Colonic mucosa (tissue), 4 donors: Measurements from ENCODE around the gene BRSK2. TPM values are rescaled to one million over a fixed set of nuclear protein-coding genes. Genes with fewer than 3 reads are reported as not detected.

Experiments
- DNase-seq: peaks from one replicate; pipeline ENCODE4 v3.0.0-alpha.2; 2020
- H3K27ac ChIP-seq: fragments of 200-600 bp; one replicate; pipeline ENCODE4 v1.8.0; 2021
- H3K27me3 ChIP-seq: fragments of 200-600 bp; one replicate; pipeline ENCODE4 v1.8.0; 2021
- H3K36me3 ChIP-seq: fragments of 200-600 bp; one replicate; pipeline ENCODE4 v1.8.0; 2021
- H3K4me1 ChIP-seq: fragments of 200-600 bp; one replicate; pipeline ENCODE4 v1.8.0; 2021; ENCODE audit warnings: mild to moderate bottlenecking
- H3K4me3 ChIP-seq: fragments of 200-600 bp; one replicate; pipeline ENCODE4 v1.8.0; 2021
- H3K9ac ChIP-seq, 2 donors: one replicate each; pipeline ENCODE4 v1.7.0; 2013; ENCODE audit warnings: control low read depth in 2 of 2, low read depth in 2 of 2, low read length in 2 of 2
- H3K9me3 ChIP-seq: fragments of 200-600 bp; one replicate; pipeline ENCODE4 v1.8.0; 2021
- CTCF ChIP-seq: fragments of 200-600 bp; IDR thresholded peaks from one replicate; pipeline ENCODE4 v1.8.0; 2022; ENCODE audit warnings: antibody characterized with exemption, mild to moderate bottlenecking
- intact Hi-C: fragments of 100-400 bp; cut with DNase I; formaldehyde crosslinking; loops from one replicate; pipeline ENCODE4 v1.14.1; 2022
- total RNA-seq, 2 donors: library from RNA; stranded (reverse); fragmentation: NEBNext Ultra II Directional in 1 of 2; extraction: Animal tissue kit (Norgen Biotek cat#: 25700) in 1 of 2; gene quantifications; one replicate each; pipeline ENCODE4 v1.2.1, GENCODE V29; 2021
- donor health status: healthy.
- donor health status: DM: no; HTN: no; CAD: no.
- donor health status: DM: no; HTN: no; CAD: no.

BRSK2 gene
- total RNA-seq, 2 donors from 2014 or later, result 0.52 to 1.2 TPM

GRCh38 chr11:1455763-1456060 lies 66.0 kb downstream of the BRSK2 start:
- intact Hi-C loops, result loop anchor here (5.0 kb wide), 1 partner anchor 62 kb away; no protein-coding TSS in a partner anchor
- Histone ChIP-seq H3K4me3 (no peak overlapping the region), H3K4me1 (no peaks in the 10 kb centered on the region), H3K36me3 (no peaks in the 10 kb centered on the region), H3K9me3 (no peaks in the 10 kb centered on the region), H3K27ac (no peak overlapping the region), H3K9ac (no peak overlapping the region), H3K27me3 (peaks cover 4% of the 10 kb centered on the region)
- no peak for DNase-seq
- TF ChIP-seq CTCF, result no peak

GRCh38 chr11:1456176-1456575 lies 66.4 kb downstream of the BRSK2 start:
- Histone ChIP-seq H3K36me3 (no peaks in the 10 kb centered on the region), H3K27ac (no peak overlapping the region), H3K4me3 (no peak overlapping the region), H3K9ac (no peak overlapping the region), H3K4me1 (no peaks in the 10 kb centered on the region), H3K9me3 (no peaks in the 10 kb centered on the region), H3K27me3 (peaks cover 9% of the 10 kb centered on the region)
- no peak for TF ChIP-seq CTCF
- DNase-seq, result no peak
- intact Hi-C loops, result loop anchor here (5.0 kb wide), 1 partner anchor 61 kb away; no protein-coding TSS in a partner anchor

- Histone ChIP-seq H3K4me3 (no peak overlapping the region), H3K36me3 (no peaks in the 10 kb centered on the region), H3K27me3 (peaks cover 10% of the 10 kb centered on the region), H3K27ac (no peak overlapping the region), H3K9ac (no peak overlapping the region), H3K4me1 (no peaks in the 10 kb centered on the region), H3K9me3 (no peaks in the 10 kb centered on the region)
- TF ChIP-seq CTCF, result no peak
- intact Hi-C loops, result loop anchor here (5.0 kb wide), 1 partner anchor 61 kb away; no protein-coding TSS in a partner anchor
- DNase-seq, result no peak
Observed at GRCh38 chr11:1456596-1457325, 67.0 kb downstream of the BRSK2 start.

- Histone ChIP-seq H3K9me3 (no peaks in the 10 kb centered on the region), H3K4me1 (no peaks in the 10 kb centered on the region), H3K4me3 (no peak overlapping the region), H3K9ac (no peak overlapping the region), H3K27ac (no peak overlapping the region), H3K27me3 (peaks cover 10% of the 10 kb centered on the region), H3K36me3 (no peaks in the 10 kb centered on the region)
- intact Hi-C loops, result loop anchor here (5.0 kb wide), 1 partner anchor 60 kb away; no protein-coding TSS in a partner anchor
- TF ChIP-seq CTCF, result no peak
- no peak for DNase-seq
Observed at GRCh38 chr11:1457326-1457680, 67.6 kb downstream of the BRSK2 start.

- no peak overlapping the region for H3K4me3 ChIP-seq
- no peak for TF ChIP-seq CTCF
- H3K9me3 ChIP-seq, result no peaks in the 10 kb centered on the region
- no peaks in the 10 kb centered on the region for H3K36me3 ChIP-seq
- H3K27ac ChIP-seq, result no peak overlapping the region
- H3K4me1 ChIP-seq, result no peaks in the 10 kb centered on the region
- intact Hi-C loops, result loop anchor here (5.0 kb wide), 1 partner anchor 59 kb away; no protein-coding TSS in a partner anchor
- no peak for DNase-seq
- peaks cover 10% of the 10 kb centered on the region for H3K27me3 ChIP-seq
- no peak overlapping the region for H3K9ac ChIP-seq
Observed at GRCh38 chr11:1457856-1458255, 68.1 kb downstream of the BRSK2 start.
